Measurements from ENCODE around the gene GALNT17. TPM values are rescaled to one million over a fixed set of nuclear protein-coding genes. Genes with fewer than 3 reads are reported as not detected.

The GALNT17 gene
- total RNA-seq, 1 donor from 2014 or later: 0.12 TPM

DNA sequence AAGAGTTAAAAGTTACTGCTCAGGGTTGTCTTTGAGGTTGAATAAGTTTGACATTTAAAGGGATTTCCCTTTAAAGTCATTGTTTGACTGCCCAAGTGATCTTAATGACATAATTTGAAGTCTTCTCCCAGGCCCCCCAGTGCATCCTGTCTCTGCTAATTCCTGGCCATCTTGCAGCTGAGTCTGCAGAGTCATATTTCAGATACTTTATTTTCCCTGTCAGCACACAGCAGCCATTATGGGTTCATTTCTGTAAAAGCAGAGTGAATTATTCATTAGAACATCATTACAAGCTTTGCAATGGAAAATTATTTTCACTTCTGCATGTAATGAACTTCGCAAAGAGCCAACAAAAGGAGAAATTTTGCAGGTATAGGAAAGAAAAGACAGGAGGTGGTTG lies 536.6 kb downstream of the GALNT17 start:
- TF ChIP-seq, protein P1, sequence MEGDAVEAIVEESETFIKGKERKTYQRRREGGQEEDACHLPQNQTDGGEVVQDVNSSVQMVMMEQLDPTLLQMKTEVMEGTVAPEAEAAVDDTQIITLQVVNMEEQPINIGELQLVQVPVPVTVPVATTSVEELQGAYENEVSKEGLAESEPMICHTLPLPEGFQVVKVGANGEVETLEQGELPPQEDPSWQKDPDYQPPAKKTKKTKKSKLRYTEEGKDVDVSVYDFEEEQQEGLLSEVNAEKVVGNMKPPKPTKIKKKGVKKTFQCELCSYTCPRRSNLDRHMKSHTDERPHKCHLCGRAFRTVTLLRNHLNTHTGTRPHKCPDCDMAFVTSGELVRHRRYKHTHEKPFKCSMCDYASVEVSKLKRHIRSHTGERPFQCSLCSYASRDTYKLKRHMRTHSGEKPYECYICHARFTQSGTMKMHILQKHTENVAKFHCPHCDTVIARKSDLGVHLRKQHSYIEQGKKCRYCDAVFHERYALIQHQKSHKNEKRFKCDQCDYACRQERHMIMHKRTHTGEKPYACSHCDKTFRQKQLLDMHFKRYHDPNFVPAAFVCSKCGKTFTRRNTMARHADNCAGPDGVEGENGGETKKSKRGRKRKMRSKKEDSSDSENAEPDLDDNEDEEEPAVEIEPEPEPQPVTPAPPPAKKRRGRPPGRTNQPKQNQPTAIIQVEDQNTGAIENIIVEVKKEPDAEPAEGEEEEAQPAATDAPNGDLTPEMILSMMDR (conservative IDR thresholded peaks at IDR 0.05; ENCODE audit: low read depth, low read length): no peak
- DNase-seq (ENCODE audit: low read depth): no peak
- no peak overlapping the region for H3K4me3 ChIP-seq (ENCODE audit: low read depth, low read length)

DNA sequence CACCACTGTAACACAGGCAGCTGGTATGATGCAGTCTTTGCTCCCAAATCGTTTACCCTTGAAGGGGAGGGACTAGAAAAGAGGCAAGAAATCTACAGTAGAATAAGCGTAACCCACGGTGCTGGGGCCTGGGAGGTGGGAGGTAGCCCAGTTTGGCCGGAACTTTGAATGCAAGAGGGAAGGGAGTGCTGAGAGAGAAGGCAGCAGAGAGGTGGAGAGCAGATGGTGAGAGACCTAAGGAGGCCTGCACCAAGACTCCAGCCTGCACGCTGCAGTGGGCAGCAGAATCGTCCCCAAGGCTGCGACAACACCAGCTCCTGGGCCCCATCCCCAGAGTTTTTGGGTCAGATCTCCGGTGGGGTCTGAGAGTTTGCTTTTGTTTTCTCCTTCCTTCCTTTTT lies 547.5 kb downstream of the GALNT17 start:
- DNase-seq (ENCODE audit: low read depth): no peak
- H3K4me3 ChIP-seq (ENCODE audit: low read depth, low read length): no peak overlapping the region
- TF ChIP-seq, protein P1 (conservative IDR thresholded peaks at IDR 0.05; ENCODE audit: low read depth, low read length): no peak

DNA sequence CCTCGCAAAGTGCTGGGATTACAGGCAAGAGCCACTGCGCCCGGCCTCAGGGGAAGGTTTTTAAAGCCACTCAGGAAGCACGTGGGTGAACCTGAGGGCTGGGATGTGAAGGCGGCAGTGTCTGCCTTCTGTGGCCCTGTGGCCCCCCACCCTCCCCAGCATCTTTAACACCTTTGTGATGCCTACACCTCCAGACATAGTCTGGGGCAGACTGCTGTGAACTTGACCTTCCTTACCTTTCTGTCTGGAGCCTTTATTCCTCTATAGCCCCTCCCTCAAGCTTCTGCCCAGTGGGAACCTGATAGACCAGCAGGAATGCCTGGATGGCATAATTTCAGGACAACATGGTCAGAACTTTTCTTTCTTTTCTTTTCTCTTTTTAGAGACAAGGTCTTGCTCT lies 550.2 kb downstream of the GALNT17 start:
- TF ChIP-seq, protein P1 (conservative IDR thresholded peaks at IDR 0.05; ENCODE audit: low read depth, low read length): no peak
- H3K4me3 ChIP-seq (ENCODE audit: low read depth, low read length): no peak overlapping the region
- DNase-seq (ENCODE audit: low read depth): no peak

DNA sequence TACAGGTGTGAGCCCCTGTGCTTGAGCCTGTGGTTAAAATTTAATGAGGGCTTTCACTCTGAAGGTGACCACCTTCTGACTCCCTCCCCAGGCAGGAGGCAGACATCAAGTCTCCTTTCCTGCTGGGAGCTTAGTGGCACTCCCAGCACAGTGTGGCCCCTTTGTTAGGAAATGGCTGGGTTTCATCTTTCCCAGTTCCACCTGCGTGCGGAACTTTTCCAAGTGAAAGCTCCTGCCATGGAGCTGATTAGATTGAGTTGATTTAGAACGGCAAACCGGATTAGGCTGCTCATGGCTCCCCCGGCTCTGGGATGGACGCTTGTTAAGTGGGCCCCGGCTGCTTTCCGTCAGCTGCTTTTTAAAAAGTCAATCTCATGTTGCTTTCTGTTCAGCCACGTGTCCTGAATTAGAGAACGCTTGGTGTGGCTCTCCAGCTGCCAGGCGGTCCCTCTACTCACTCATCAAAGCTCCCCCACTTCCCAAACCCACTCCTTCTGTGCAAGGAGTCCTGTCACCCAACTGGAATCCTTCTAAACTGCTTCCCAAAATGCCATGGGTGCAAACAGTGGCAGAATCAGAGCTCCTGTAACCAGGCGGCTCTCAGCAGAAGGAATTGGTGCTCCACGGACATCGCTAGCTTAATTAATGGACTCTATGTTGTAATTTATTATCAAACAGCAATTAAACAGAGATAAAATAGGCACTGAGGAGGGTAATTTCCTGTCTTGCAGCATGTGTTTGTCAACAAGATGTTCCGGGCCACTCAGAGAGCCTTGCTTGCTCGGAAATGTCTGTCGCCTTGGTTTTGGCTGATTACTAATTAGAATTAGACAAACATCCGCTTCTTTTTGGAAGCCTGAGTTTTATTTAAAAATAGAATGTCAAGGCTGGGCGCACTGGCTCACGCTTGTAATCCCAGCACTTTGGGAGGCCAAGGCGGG lies 551.2 kb downstream of the GALNT17 start:
- no peak for DNase-seq (ENCODE audit: low read depth)
- TF ChIP-seq, protein P1 (conservative IDR thresholded peaks at IDR 0.05; ENCODE audit: low read depth, low read length): no peak
- no peak overlapping the region for H3K4me3 ChIP-seq (ENCODE audit: low read depth, low read length)

DNA sequence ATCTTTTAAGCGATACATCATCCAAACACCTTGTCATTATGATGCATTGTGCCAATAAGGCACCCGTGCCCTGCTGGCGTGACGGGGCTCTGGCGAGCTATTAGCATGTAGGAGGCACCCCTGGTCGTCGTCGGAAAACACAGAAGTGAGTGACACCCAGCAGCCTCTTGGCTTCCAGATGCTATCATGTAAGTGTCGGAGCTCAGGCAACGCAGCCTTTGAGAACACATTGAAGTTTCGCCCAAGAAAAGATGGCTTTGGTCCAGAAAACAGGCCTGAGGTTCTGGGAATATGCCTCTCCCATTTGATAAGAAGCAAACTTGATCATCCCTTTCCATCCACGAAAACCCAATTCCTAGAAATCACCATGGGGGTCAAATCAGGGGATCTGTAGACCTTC lies 555.3 kb downstream of the GALNT17 start:
- no peak overlapping the region for H3K4me3 ChIP-seq (ENCODE audit: low read depth, low read length)
- DNase-seq (ENCODE audit: low read depth): no peak
- TF ChIP-seq, protein P1 (conservative IDR thresholded peaks at IDR 0.05; ENCODE audit: low read depth, low read length): no peak

DNA sequence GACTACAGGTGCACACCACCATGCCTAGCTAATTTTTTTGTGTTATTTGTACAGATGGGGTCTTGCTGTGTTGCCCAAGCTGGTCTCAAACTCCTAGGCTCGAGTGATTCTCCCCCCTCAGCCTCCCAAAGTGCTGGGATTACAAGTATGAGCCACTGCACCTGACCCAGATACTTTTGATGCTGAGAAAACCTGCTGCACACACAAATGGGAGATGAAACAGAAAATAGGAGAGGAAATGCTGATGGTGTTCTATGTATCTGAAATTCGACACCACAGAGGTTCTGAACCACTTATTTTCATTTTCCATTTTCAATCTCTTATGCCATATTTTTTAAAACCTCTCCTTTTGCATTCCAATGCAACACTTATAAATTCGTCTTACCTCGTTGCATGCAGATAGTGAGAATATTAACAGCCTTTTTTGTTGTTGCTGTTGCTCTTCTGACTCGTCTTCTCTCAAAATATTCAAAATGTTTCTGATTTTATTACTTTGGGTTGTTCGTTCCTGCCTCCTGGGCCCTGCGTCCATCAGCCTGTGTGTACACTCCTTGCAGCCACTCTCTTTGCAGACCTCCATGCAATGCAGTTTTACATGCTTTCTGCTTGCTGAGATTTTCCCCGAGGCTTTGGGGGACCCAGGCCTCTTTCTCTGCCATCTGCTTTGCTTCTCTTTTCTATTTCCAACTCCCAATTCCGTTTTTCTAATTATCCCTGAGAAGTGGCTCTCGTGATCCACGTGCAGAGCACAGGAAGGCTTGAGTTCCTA lies 556.1 kb downstream of the GALNT17 start:
- no peak for DNase-seq (ENCODE audit: low read depth)
- TF ChIP-seq, protein P1 (conservative IDR thresholded peaks at IDR 0.05; ENCODE audit: low read depth, low read length): no peak
- H3K4me3 ChIP-seq (ENCODE audit: low read depth, low read length): no peak overlapping the region
